Loucy (cell line): ENCODE results near the gene ARL5C.

Experiments
- EZH2phosphoT487 ChIP-seq: fragments of 200-600 bp; IDR thresholded peaks from 2 replicates; pipeline ENCODE4 v1.6.1; 2018; ENCODE audit warnings: antibody characterized with exemption, mild to moderate bottlenecking, moderate library complexity, borderline replicate concordance
- TF ChIP-seq, protein P1 (sequence below): fragments of 200-600 bp; sonication (generic); conservative IDR thresholded peaks from 2 replicates; pipeline ENCODE4 v1.5.1; 2014; ENCODE audit warnings: mild to moderate bottlenecking, antibody characterized with exemption, low read length

DNA sequence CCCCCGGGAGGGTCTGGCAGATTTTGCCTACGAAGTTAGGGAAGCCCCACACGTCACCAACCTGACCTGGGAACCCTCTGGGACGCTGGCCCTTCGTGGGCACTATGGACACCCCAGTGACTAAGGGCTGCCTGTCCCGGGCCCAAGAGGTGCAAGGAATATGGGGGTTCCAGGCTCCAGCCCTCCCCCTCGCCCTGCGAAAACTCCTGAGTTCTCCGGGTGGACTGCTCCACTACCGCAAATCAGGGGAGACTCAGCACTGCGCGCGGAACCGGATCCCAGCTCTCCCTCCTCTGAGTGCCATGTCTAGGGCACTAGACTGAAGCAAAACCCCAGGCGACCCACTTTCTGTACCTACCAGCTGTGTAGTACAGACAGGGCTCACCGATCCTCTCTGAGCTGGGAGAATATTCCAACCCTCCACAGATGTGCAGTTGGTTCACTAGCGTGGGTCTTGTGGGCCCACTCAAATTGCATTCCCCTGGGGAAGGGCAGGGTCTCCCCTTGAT, at the start of gene ARL5C:
- TF ChIP-seq, protein P1, sequence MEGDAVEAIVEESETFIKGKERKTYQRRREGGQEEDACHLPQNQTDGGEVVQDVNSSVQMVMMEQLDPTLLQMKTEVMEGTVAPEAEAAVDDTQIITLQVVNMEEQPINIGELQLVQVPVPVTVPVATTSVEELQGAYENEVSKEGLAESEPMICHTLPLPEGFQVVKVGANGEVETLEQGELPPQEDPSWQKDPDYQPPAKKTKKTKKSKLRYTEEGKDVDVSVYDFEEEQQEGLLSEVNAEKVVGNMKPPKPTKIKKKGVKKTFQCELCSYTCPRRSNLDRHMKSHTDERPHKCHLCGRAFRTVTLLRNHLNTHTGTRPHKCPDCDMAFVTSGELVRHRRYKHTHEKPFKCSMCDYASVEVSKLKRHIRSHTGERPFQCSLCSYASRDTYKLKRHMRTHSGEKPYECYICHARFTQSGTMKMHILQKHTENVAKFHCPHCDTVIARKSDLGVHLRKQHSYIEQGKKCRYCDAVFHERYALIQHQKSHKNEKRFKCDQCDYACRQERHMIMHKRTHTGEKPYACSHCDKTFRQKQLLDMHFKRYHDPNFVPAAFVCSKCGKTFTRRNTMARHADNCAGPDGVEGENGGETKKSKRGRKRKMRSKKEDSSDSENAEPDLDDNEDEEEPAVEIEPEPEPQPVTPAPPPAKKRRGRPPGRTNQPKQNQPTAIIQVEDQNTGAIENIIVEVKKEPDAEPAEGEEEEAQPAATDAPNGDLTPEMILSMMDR = no peak
- no peak for TF ChIP-seq EZH2phosphoT487
